Lower leg skin (tissue), 3 donors: ENCODE measurements around the gene LUM.

Source experiments
- POLR2A ChIP-seq, 2 donors: fragments of 450-650 bp; IDR thresholded peaks; one replicate each; pipeline ENCODE4 v1.6.1; 2016 to 2017; ENCODE audit warnings: antibody characterized with exemption in 2 of 2, mild to moderate bottlenecking in 1 of 2, moderate library complexity in 1 of 2
- TF ChIP-seq, protein P1 (sequence below), 3 donors: fragments of 450-650 bp; IDR thresholded peaks; one replicate each; pipeline ENCODE4 v1.5.1; 2016; ENCODE audit warnings: antibody characterized with exemption in 3 of 3, mild to moderate bottlenecking in 3 of 3, moderate library complexity in 2 of 3

DNA sequence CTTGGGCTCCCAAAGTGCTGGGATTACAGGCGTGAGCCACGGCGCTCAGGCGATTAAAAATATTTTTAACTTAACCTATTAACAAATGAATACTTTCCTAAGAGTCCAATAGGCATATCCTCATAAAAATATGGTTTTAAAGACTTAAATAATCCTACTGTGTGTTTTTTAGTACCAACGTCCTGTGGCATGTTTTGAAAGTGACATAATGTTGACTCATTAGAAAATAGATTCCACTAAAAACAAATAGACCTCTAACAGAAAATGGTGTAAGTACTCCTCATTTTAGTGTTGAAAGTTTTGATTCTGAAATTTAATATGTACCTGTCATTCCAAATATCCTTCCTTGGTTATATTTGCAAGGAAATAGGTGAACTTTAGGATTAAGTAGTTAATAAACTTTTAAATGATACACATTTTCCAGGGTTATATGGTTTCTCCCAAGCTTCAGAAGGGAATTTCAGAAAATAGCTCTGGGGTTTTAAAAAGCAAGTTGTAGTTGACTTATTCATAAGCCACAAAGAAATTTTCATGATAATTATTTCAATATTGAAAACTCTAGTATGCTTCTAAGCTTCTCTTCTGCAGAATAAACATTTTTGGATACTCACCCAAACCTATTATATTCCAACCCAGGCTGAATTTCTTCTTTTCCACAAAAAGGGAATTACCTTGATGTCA lies 12.1 kb upstream of the LUM start:
- TF ChIP-seq, protein P1, sequence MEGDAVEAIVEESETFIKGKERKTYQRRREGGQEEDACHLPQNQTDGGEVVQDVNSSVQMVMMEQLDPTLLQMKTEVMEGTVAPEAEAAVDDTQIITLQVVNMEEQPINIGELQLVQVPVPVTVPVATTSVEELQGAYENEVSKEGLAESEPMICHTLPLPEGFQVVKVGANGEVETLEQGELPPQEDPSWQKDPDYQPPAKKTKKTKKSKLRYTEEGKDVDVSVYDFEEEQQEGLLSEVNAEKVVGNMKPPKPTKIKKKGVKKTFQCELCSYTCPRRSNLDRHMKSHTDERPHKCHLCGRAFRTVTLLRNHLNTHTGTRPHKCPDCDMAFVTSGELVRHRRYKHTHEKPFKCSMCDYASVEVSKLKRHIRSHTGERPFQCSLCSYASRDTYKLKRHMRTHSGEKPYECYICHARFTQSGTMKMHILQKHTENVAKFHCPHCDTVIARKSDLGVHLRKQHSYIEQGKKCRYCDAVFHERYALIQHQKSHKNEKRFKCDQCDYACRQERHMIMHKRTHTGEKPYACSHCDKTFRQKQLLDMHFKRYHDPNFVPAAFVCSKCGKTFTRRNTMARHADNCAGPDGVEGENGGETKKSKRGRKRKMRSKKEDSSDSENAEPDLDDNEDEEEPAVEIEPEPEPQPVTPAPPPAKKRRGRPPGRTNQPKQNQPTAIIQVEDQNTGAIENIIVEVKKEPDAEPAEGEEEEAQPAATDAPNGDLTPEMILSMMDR (IDR thresholded peaks at IDR 0.05): no peak
- no peak for TF ChIP-seq POLR2A (IDR thresholded peaks at IDR 0.05)
